Activated naive CD4-positive, alpha-beta T cell treated with anti-CD3 and anti-CD28 coated beads, Interleukin-2, amount 50 U/mL, for 16 hours (primary cell): ENCODE data around the gene CUZD1.

ENCODE experiments used
- DNase-seq: peaks from one replicate; pipeline ENCODE4 v3.0.0-alpha.2; 2020

The CUZD1 gene

GRCh38 chr10:122853665-122854313 lies 8.1 kb upstream of the CUZD1 start:
- no peak for DNase-seq

- no peak for DNase-seq
These were observed 6.6 kb upstream of the CUZD1 start for GRCh38 chr10:122852261-122852660.

GRCh38 chr10:122850705-122851640 lies 5.3 kb upstream of the CUZD1 start:
- DNase-seq, result no peak

GRCh38 chr10:122849900-122850605 lies 4.4 kb upstream of the CUZD1 start:
- DNase-seq, result no peak

GRCh38 chr10:122849090-122849489 lies 3.4 kb upstream of the CUZD1 start:
- DNase-seq, result no peak

- no peak for DNase-seq
These were observed 2.3 kb upstream of the CUZD1 start for GRCh38 chr10:122847782-122848604.

- no peak for DNase-seq
These were observed 1.5 kb downstream of the CUZD1 start for GRCh38 chr10:122844146-122844545.

- no peak for DNase-seq
These were observed 4.1 kb downstream of the CUZD1 start for GRCh38 chr10:122841569-122841968.

- no peak for DNase-seq
These were observed 6.2 kb downstream of the CUZD1 start for GRCh38 chr10:122839505-122839904.

GRCh38 chr10:122838880-122839279 lies 6.8 kb downstream of the CUZD1 start:
- no peak for DNase-seq

- DNase-seq, result no peak
These were observed 9.7 kb downstream of the CUZD1 start for GRCh38 chr10:122835908-122836307.

GRCh38 chr10:122830965-122831353 lies 14.7 kb downstream of the CUZD1 start:
- DNase-seq, result no peak

- no peak for DNase-seq
These were observed 15.2 kb downstream of the CUZD1 start for GRCh38 chr10:122830273-122830964.

GRCh38 chr10:122829454-122829853 lies 16.2 kb downstream of the CUZD1 start:
- DNase-seq, result no peak

- no peak for DNase-seq
These were observed 16.9 kb downstream of the CUZD1 start for GRCh38 chr10:122828716-122829255.

- no peak for DNase-seq
These were observed 18.4 kb downstream of the CUZD1 start for GRCh38 chr10:122827302-122827701.

- no peak for DNase-seq
These were observed 22.5 kb downstream of the CUZD1 start for GRCh38 chr10:122822973-122823690.

GRCh38 chr10:122821808-122822207 lies 23.8 kb downstream of the CUZD1 start:
- DNase-seq, result no peak

GRCh38 chr10:122815458-122815857 lies 30.2 kb downstream of the CUZD1 start:
- no peak for DNase-seq

- no peak for DNase-seq
These were observed 31.2 kb downstream of the CUZD1 start for GRCh38 chr10:122814493-122814892.

- DNase-seq, result no peak
These were observed 32.9 kb downstream of the CUZD1 start for GRCh38 chr10:122812751-122813150.
